22Rv1 (cell line): ENCODE measurements around the gene PALM.

Experiments used
- CTCF ChIP-seq: fragments of 450-650 bp; IDR thresholded peaks from 2 replicates; pipeline ENCODE4 v1.5.1; 2017; ENCODE audit warnings: mild to moderate bottlenecking
- ZFX ChIP-seq: fragments of 450-650 bp; IDR thresholded peaks from 2 replicates; pipeline ENCODE4 v1.6.1; 2017; ENCODE audit warnings: antibody characterized with exemption, borderline replicate concordance

DNA sequence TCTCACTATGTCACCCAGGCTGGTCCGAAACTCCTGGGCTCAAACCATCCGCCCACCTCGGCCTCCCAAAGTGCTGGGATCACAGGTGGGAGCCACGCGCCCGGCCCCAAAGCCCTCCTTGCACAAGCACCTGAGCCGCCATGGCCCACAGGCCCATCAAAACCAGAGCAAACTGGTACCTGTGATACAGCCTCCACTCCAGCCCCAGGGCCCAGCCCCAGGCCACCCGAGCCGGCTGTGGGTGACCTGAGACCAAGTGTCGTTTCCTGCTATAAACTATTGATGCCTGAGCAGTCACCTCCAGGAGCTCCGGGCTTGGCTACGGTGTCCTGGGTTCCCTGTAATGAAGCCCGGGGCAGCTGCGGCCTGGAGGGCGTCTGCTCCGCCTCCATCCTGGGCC lies 78.8 kb downstream of the PALM start:
- no peak for TF ChIP-seq CTCF
- TF ChIP-seq ZFX: no peak
